ENCODE measurements around the gene RUFY3. TPM values are rescaled to one million over a fixed set of nuclear protein-coding genes. Genes with fewer than 3 reads are reported as not detected.

RUFY3 gene
- total RNA-seq, 1 experiment from 2014 or later, result 48.0 TPM

DNA sequence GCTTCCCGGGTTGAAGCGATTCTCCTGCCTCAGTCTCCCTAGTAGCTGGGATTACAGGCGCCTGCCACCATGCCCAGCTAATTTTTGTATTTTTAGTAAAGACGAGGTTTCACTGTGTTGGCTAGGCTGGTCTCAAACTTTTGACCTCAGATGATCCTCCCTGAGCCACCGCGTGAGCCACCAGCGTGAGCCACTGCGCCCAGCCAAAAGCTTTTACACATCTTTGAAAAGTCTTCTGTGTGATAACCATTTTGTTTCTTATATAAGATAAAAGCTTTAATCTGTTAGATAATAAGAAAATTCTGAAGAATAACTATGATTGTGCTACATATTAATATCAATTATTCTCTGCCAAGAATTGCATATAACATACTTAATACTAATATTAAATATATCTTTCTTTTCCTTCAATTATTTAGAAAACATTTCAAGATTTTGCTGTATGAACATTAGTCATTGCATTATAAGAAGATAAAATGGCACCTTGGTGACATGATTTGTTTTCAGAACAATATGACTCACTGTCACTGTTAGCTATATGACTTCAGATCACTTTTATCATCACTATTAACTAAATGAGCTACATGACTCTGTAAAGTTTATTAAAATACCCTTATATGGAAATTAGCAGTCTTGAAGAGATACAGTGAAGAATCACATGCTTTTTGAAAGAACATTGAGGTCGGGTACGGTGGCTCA is 33.4 kb downstream of the RUFY3 start:
- no peak overlapping the region for H2AK5ac ChIP-seq (ENCODE audit: insufficient read length, low read length)
- H3K9me3 ChIP-seq (ENCODE audit: control insufficient read depth, low read depth, low read length), result no peaks in the 10 kb centered on the region
- H3K9me3 Mint-ChIP-seq, result no peaks in the 10 kb centered on the region
- H3K4ac ChIP-seq (ENCODE audit: low read depth, low read length), result no peak overlapping the region
- no peak for DNase-seq
- H2BK20ac ChIP-seq (ENCODE audit: low read depth, low read length, poor library complexity, severe bottlenecking), result no peak overlapping the region
- no peaks in the 10 kb centered on the region for H3K27me3 ChIP-seq (ENCODE audit: insufficient read depth, low read length)
- no peak overlapping the region for H3K9ac ChIP-seq (ENCODE audit: extremely low read depth, insufficient read length, low read length)
- no peaks in the 10 kb centered on the region for H3K79me1 ChIP-seq (ENCODE audit: insufficient read depth, low read depth, low read length, poor library complexity, severe bottlenecking)
- H3K4me3 Mint-ChIP-seq, result no peak overlapping the region
- H3K79me2 ChIP-seq (ENCODE audit: insufficient read depth, low read length), result no peaks in the 10 kb centered on the region
- no peaks in the 10 kb centered on the region for H4K20me1 ChIP-seq (ENCODE audit: control insufficient read depth, insufficient read depth, insufficient read length)
- H3K27ac Mint-ChIP-seq, result no peak overlapping the region
- no peak overlapping the region for H3K27ac ChIP-seq (ENCODE audit: insufficient read length, low read depth, low read length)
- no peaks in the 10 kb centered on the region for H3K23me2 ChIP-seq (ENCODE audit: insufficient read length, low read depth, low read length, poor library complexity, severe bottlenecking)
- H4K91ac ChIP-seq (ENCODE audit: insufficient read length, low read depth, low read length), result no peak overlapping the region
- H3K14ac ChIP-seq (ENCODE audit: insufficient read depth, low read length), result no peak overlapping the region
- H2BK15ac ChIP-seq (ENCODE audit: low read depth, low read length), result no peak overlapping the region
- H3K4me2 ChIP-seq (ENCODE audit: insufficient read depth, insufficient read length, low read length), result no peak overlapping the region
- H3K18ac ChIP-seq (ENCODE audit: insufficient read length, low read depth, low read length), result no peak overlapping the region
- H3K56ac ChIP-seq (ENCODE audit: insufficient read length, low read depth, low read length), result no peak overlapping the region
- no peaks in the 10 kb centered on the region for H3K27me3 Mint-ChIP-seq (ENCODE audit: low read depth)
- no peaks in the 10 kb centered on the region for H3K4me1 ChIP-seq (ENCODE audit: insufficient read depth, low read length)
- no peak overlapping the region for H4K5ac ChIP-seq (ENCODE audit: insufficient read length, low read depth, low read length)
- H2BK5ac ChIP-seq (ENCODE audit: insufficient read length, low read length), result no peak overlapping the region
- no CpG with 5 or more reads among the region's 10 CpGs for WGBS (ENCODE audit: extremely low coverage, insufficient read length, low lambda C conversion rate)
- no peak overlapping the region for H3K23ac ChIP-seq (ENCODE audit: insufficient read length, low read depth, low read length)
- no peak overlapping the region for H4K8ac ChIP-seq (replicated peaks; ENCODE audit: insufficient read length, low read depth, low read length)
- H3K36me3 Mint-ChIP-seq (ENCODE audit: insufficient read depth in 1 of 3, low read depth in 3 of 3), result no peaks in the 10 kb centered on the region
- no peak overlapping the region for H3T11ph ChIP-seq (ENCODE audit: low read length)
- H2BK12ac ChIP-seq (ENCODE audit: insufficient read length, low read depth, low read length), result no peak overlapping the region
- no peak overlapping the region for H2AFZ ChIP-seq (ENCODE audit: low read length)
- no peaks in the 10 kb centered on the region for H3K4me1 Mint-ChIP-seq
- no peak overlapping the region for H2BK120ac ChIP-seq (ENCODE audit: low read depth, low read length, poor library complexity, severe bottlenecking)
- TF ChIP-seq, protein P1, sequence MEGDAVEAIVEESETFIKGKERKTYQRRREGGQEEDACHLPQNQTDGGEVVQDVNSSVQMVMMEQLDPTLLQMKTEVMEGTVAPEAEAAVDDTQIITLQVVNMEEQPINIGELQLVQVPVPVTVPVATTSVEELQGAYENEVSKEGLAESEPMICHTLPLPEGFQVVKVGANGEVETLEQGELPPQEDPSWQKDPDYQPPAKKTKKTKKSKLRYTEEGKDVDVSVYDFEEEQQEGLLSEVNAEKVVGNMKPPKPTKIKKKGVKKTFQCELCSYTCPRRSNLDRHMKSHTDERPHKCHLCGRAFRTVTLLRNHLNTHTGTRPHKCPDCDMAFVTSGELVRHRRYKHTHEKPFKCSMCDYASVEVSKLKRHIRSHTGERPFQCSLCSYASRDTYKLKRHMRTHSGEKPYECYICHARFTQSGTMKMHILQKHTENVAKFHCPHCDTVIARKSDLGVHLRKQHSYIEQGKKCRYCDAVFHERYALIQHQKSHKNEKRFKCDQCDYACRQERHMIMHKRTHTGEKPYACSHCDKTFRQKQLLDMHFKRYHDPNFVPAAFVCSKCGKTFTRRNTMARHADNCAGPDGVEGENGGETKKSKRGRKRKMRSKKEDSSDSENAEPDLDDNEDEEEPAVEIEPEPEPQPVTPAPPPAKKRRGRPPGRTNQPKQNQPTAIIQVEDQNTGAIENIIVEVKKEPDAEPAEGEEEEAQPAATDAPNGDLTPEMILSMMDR (conservative IDR thresholded peaks at IDR 0.05), result no peak

Measured in H9 (cell line).